Activated CD8-positive, alpha-beta T cell treated with anti-CD3 and anti-CD28 coated beads for 36 hours (primary cell): ENCODE data around the gene LITAF. TPM values are rescaled to one million over a fixed set of nuclear protein-coding genes. Genes with fewer than 3 reads are reported as not detected.
"Not testable (repeated sequence)": the region's sequence is repeated elsewhere in the genome, so short reads cannot be mapped to it uniquely, and the experiment has no call there.

Source experiments
- ATAC-seq: fragments of 200-7000 bp; cut with Tn5 transposase; one replicate; pipeline ENCODE4 v1.10.0; 2021; ENCODE audit warnings: mild to moderate bottlenecking, moderate library complexity
- CTCF ChIA-PET: fragments of 350-600 bp; sonication (Branson Sonifier 250); formaldehyde crosslinking; loops from one replicate; lab custom pipeline; 2021; ENCODE audit warnings: antibody characterized with exemption; lab: Charles Lee
- POLR2A ChIA-PET: fragments of 350-600 bp; sonication (Branson Sonifier 250); formaldehyde crosslinking; loops from one replicate; lab custom pipeline; 2021; ENCODE audit warnings: antibody characterized with exemption; lab: Charles Lee
- DNase-seq: peaks from one replicate; pipeline ENCODE4 v3.0.0-alpha.2; 2020
- H3K27ac Mint-ChIP-seq: one replicate; pipeline ENCODE4 v1.8.0; 2021; ENCODE audit warnings: mild to moderate bottlenecking, mixed read lengths
- H3K27me3 Mint-ChIP-seq: one replicate; pipeline ENCODE4 v1.8.0; 2021; ENCODE audit warnings: mixed read lengths
- H3K36me3 Mint-ChIP-seq: one replicate; pipeline ENCODE4 v1.8.0; 2021; ENCODE audit warnings: low read depth, mixed read lengths
- H3K4me1 Mint-ChIP-seq: one replicate; pipeline ENCODE4 v1.8.0; 2021; ENCODE audit warnings: low read depth, mixed read lengths
- H3K4me3 Mint-ChIP-seq: one replicate; pipeline ENCODE4 v1.8.0; 2021; ENCODE audit warnings: mild to moderate bottlenecking, moderate library complexity, mixed read lengths
- H3K9me3 Mint-ChIP-seq: one replicate; pipeline ENCODE4 v1.8.0; 2021; ENCODE audit warnings: mixed read lengths
- intact Hi-C: fragments of 100-400 bp; cut with micrococcal nuclease; formaldehyde crosslinking; loops from one replicate; pipeline ENCODE4 v1.10.0; 2022
- total RNA-seq, 2 experiments: library from RNA; stranded (reverse); gene quantifications; one replicate each; pipeline ENCODE4 v1.2.3, GENCODE V29; 2021
- TF ChIP-seq, protein P1 (sequence below): fragments of 200-600 bp; IDR thresholded peaks from one replicate; pipeline ENCODE4 v1.8.0; 2022; ENCODE audit warnings: antibody characterized with exemption, mild to moderate bottlenecking

Gene LITAF
- total RNA-seq, 2 experiments from 2014 or later = 108 to 110 TPM

DNA sequence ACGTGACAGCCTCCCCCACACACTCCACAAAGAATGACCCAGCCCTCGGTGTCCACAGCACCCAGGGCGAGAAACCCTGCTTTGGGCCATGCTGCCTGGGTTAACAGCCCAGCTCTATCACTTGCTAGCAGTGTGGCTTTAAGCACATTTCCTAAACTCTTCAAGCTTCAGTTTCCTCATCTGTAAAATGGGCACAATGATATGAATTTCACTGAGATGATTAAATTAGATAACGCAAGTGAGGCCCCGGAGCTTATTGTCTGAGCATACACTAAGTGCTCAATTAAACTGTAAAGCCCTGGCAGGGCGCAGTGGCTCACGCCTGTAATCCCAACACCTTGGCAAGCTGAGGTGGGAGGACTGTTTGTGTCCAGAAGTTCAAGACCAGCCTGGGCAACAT is 79.4 kb downstream of the LITAF start:
- CTCF ChIA-PET = no interaction called here
- no peak for ATAC-seq
- Mint-ChIP-seq H3K36me3 (no peaks in the 10 kb centered on the region), H3K27ac (no peak overlapping the region), H3K9me3 (no peaks in the 10 kb centered on the region), H3K4me1 (no peaks in the 10 kb centered on the region), H3K27me3 (no peaks in the 10 kb centered on the region), H3K4me3 (no peak overlapping the region)
- no peak for DNase-seq
- intact Hi-C loops = no loop called here
- TF ChIP-seq, protein P1, sequence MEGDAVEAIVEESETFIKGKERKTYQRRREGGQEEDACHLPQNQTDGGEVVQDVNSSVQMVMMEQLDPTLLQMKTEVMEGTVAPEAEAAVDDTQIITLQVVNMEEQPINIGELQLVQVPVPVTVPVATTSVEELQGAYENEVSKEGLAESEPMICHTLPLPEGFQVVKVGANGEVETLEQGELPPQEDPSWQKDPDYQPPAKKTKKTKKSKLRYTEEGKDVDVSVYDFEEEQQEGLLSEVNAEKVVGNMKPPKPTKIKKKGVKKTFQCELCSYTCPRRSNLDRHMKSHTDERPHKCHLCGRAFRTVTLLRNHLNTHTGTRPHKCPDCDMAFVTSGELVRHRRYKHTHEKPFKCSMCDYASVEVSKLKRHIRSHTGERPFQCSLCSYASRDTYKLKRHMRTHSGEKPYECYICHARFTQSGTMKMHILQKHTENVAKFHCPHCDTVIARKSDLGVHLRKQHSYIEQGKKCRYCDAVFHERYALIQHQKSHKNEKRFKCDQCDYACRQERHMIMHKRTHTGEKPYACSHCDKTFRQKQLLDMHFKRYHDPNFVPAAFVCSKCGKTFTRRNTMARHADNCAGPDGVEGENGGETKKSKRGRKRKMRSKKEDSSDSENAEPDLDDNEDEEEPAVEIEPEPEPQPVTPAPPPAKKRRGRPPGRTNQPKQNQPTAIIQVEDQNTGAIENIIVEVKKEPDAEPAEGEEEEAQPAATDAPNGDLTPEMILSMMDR = no peak
- POLR2A ChIA-PET = interaction anchor here (1.6 kb wide), 1 partner anchor 12 kb away, joined by 3 read pairs; no protein-coding TSS in a partner anchor

- CTCF ChIA-PET = no interaction called here
- no peak overlapping the region for H3K4me3 Mint-ChIP-seq
- intact Hi-C loops = no loop called here
- ATAC-seq (no peak), DNase-seq (no peak)
- no peaks in the 10 kb centered on the region for H3K9me3 Mint-ChIP-seq
- H3K27me3 Mint-ChIP-seq = no peaks in the 10 kb centered on the region
- no peak overlapping the region for H3K27ac Mint-ChIP-seq
- POLR2A ChIA-PET = interaction anchor here (1.6 kb wide), 1 partner anchor 11 kb away, joined by 3 read pairs; no protein-coding TSS in a partner anchor
- no peaks in the 10 kb centered on the region for H3K36me3 Mint-ChIP-seq
- H3K4me1 Mint-ChIP-seq = no peaks in the 10 kb centered on the region
- TF ChIP-seq, protein P1 = no peak
Measured at GRCh38 chr16:11506741-11507305, 79.9 kb downstream of the LITAF start.

DNA sequence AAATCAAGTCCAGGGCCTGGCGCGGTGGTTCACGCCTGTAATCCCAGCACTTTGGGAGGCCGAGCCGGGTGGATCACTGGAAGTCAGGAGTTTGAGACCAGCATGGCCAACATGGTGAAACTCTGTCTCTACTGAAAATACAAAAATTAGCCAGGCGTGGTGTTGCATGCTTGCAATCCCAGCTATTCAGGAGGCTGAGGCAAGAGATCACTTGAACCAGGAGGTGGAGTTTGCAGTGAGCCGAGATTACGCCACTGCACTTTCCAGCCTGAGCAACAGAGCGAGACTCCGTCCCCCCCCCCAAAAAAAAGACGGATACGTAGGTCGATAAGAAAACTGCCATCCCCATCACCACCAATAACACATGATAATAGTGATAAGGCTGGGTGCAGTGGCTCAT is 82.5 kb downstream of the LITAF start:
- intact Hi-C loops, H3K36me3 Mint-ChIP-seq, H3K4me1 Mint-ChIP-seq, H3K27me3 Mint-ChIP-seq, H3K9me3 Mint-ChIP-seq, CTCF ChIA-PET, H3K4me3 Mint-ChIP-seq, H3K27ac Mint-ChIP-seq, DNase-seq, ATAC-seq: not testable (repeated sequence)
- POLR2A ChIA-PET = interaction anchor here (1.3 kb wide), 1 partner anchor 15 kb away, joined by 3 read pairs; no protein-coding TSS in a partner anchor

GRCh38 chr16:11503566-11503965 is 83.2 kb downstream of the LITAF start:
- TF ChIP-seq, protein P1 = no peak
- no peaks in the 10 kb centered on the region for H3K36me3 Mint-ChIP-seq
- no peak overlapping the region for H3K4me3 Mint-ChIP-seq
- H3K9me3 Mint-ChIP-seq = no peaks in the 10 kb centered on the region
- H3K27me3 Mint-ChIP-seq = no peaks in the 10 kb centered on the region
- no peak overlapping the region for H3K27ac Mint-ChIP-seq
- ChIA-PET POLR2A (interaction anchor here (1.3 kb wide), 1 partner anchor 15 kb away, joined by 3 read pairs; no protein-coding TSS in a partner anchor), CTCF (no interaction called here)
- ATAC-seq = no peak
- intact Hi-C loops = no loop called here
- no peaks in the 10 kb centered on the region for H3K4me1 Mint-ChIP-seq
- no peak for DNase-seq

GRCh38 chr16:11502239-11502638 is 84.5 kb downstream of the LITAF start:
- POLR2A ChIA-PET = no interaction called here
- no peak overlapping the region for H3K27ac Mint-ChIP-seq
- CTCF ChIA-PET = interaction anchor here (1.0 kb wide), 1 partner anchor 94 kb away, joined by 3 read pairs; no protein-coding TSS in a partner anchor

More at GRCh38 chr16:11502239-11502638, 84.5 kb downstream of the LITAF start:
- Mint-ChIP-seq H3K27me3 (no peaks in the 10 kb centered on the region), H3K4me3 (no peak overlapping the region), H3K4me1 (peaks cover 7% of the 10 kb centered on the region), H3K36me3 (no peaks in the 10 kb centered on the region), H3K9me3 (no peaks in the 10 kb centered on the region)
- DNase-seq (no peak), ATAC-seq (no peak)
- intact Hi-C loops = no loop called here
- TF ChIP-seq, protein P1 = no peak
